NCI-H524 treated with DMSO at 0.1 percent for 48 hours (cell line): Measurements from ENCODE around the gene ABCG2.
A peak's percentile ranks its signal among the peaks of the same experiment; 100 is the strongest.

Source experiments
- DNase-seq: peaks from one replicate; lab custom pipeline; 2025; lab: John Stamatoyannopoulos, UW

ABCG2 gene

DNA sequence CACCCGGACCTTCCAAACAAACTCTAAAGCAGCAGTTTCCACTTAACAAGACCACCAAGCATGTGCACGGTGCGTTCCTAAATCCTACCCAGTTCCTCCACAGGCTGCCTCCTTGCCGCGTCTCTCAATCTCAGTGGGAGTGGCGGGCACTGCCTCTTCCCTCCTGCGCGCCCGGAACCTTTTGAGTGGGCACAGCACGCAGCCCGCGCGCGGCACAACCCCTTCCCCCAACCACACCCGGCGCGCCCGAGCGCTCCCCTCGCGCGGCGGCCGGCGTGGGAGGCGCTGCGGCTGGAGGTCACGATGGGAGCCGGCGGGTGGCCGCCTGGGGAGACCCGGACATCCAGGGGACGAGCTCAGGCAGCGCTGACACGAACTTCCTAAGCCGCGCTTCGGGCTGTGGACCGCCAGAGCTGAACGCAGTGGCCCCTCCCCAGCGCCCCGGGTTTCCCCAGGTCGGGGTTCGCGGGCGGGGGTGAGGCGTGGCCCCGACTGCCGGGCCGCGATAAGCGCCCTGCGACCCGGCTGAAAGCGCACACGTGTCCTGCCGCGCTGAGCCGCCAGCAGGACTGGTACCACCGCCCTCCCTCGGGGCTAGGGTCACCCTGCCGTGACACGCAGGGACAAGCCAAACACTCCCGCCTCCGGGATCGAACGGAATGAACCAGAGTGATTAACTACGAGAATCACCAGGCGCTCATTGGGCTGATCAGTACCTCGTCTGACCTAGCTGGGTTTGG is at the start of gene ABCG2:
Gene ABCG2, minus strand, starts transcription at position 151 of the 740 bp plus-strand sequence. CDS start 18,644 bp downstream, outside the sequence.
- peak; percentile 4 for DNase-seq

DNA sequence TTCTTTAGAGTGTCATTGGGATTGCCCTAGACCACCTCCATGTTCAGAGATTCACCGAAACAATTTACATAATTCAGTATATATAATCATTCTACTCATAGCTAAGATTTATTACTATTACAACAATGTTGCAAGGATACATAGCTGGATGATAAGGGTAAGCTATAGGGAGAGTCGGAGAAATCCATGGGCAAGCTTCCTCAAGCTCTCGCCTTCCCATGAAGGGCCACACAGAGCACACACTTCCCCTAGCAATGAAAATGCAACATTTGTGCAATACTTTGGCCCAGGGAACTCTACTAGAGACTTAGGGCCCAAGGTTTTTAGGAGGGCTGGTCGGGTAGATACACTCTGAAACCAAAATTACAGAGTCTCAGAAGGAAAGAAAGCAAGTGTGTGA is 49.7 kb upstream of the ABCG2 start:
- DNase-seq, result no peak

DNA sequence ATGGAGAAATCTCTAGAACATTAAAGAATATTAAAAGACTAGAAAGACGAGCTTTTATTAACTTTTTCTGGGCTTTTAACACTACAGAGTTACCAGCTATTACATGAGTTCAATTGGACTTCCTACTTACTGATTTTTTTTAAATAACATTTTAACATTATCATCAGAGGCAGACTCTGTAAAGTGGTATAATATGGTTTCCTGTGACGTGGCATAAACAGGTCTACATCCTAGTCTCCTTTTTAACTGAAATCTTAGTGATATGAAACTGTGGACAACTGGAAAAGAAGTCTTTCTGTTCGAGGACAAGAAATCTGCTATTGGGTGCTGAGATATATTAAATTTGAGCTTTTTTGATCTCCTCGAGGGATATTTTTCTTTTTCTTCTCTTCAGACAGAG is 48.7 kb upstream of the ABCG2 start:
- no peak for DNase-seq

DNA sequence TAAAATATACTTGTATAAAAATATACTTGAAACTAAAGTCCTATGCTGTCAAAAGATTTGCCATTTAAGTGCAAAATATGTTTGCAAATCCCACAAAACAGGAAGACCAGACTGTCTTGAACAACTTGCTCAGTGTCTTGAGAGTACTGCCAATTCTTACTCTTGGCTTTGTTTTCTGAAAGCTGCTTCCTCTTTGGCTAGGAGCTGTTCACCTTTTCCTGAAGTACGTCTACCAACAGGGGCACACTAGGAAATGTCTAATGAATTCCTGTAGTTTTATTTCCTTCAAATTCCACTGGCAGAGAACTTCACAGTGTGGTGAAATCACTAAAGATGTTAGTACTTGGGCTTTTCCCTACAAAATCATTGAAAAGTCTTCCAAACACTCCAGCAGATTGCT is 46.4 kb upstream of the ABCG2 start:
- DNase-seq, result no peak

DNA sequence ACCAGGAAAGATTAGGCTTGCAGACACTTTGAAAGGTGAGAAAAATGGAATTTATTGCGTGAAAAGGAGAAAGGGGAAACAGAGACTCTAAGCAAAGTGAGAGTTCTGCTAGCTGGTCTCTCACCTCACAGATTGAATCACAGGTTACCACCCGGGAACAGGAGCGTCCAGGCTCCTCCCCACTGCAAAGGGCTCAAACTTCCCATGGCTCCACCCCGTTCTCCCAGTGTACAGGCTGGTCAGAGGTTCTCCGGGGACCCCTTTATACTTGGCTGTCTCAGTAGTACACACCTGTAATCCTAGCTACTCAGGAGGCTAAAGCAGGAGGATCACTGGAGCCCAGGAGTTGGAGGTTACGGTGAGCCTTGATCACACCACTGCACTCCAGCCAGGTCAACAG is 44.0 kb upstream of the ABCG2 start:
- DNase-seq, result no peak

DNA sequence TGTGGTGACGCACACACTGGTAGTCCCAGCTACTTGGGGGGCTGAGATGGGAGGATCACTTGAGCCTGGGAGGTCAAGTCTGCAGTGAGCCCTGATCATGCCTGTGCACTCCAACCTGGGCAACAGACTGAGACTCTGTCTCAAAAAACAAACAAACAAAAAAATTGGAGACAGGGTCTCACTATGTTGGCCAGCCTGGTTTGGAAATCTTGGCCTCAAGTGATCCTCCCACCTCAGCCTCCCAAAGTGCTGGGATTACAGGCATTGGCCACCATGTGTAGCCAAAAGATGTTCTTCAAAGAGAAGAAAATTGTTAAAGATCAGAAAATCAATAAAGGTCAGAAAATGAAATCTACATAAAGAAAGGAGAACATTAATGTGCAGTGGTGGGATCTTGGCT is 41.7 kb upstream of the ABCG2 start:
- no peak for DNase-seq

DNA sequence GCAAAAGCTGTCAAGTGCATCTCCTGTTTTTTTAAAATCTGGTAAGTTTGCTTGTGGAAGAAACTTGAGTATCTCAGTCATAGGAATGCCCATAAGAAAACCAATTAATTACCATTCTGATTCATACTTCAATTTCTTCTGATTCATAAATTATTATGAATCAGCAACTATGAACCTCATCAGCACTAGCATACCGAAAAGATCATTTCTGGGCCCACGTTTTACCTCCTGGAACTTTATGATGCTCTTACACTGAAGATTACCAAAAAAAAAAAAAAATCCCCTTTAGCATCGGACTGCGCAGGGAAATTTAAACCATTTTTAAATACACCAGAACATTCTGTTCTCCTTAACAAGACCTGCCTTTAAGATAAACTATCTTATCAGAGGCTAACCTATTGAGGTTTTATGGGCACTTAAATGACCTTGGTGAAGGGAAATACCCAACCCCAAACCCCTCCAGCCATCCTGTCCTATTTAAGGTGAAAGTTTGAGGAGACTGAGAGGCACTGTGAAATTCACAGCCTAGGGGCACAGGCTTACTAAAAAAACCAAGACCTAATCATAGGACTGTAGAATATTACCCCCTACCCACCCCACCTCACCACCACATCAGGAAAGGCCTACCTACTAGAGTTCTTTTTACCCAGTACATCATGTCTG is 38.2 kb upstream of the ABCG2 start:
- no peak for DNase-seq

DNA sequence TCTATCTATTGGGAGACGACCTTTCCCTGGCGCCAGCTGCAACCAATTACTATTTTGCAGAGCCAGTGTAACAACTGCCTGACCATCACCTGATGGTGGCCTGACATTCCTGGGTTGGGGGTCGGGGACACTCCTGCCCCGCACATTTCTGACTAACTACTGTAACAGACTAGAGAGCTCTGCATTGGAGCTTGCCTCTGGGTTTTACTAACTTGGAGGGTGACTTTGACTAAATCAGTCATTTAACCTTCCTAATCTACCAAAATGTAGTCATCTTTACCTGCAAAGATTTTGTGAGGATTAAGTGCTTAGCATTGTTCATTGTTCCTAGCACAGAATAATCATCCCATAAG is 37.5 kb upstream of the ABCG2 start:
- no peak for DNase-seq

DNA sequence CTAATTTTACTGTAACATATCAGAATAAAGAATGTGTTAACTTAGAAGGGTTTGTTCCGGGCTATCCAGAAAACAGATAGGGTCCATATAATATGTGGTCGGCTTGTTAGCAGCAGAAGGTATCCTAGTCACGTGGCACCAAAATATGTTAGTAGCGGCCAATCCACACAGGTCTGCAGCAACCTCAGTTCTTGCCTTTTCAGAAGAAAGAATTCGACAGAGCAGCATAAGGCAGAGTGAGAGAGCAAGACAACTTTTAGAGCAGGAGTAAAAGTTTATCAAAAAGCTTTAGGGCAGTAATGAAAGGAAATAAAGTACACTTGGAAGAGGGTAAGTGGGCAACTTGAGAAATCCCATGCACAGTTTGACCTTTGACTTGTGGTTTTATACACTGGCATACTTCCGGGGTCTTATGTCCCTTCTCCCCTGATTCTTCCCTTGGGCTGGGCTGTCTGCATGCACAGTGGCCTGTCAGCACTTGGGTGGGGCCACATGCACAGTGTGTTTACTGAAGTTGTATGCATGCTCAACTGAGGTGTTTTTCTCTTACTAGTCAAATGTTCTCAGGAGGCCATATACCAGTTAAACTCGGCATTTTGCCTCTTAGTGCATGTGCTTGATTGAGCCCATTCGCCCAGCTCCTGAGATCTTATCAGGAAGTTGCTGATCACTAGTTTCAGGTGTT is 37.0 kb upstream of the ABCG2 start:
- no peak for DNase-seq

DNA sequence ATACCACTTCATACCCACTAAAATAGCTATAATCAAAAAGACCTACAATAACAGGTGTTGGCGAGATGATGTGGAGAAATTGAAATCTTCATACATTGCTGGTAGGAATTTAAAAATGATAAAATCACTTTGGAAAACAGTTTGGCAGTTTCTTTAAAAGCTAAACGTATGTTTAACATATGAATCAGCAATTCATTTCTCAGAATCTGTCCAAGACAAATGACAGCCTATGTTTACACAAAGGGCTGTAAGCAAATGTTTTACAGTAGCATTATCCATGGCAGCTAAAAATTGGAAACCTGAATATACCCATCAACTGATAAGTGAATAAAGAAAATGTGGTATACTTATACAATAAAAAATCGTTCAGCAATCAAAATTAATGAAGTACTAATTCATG is 33.0 kb upstream of the ABCG2 start:
- DNase-seq, result no peak

DNA sequence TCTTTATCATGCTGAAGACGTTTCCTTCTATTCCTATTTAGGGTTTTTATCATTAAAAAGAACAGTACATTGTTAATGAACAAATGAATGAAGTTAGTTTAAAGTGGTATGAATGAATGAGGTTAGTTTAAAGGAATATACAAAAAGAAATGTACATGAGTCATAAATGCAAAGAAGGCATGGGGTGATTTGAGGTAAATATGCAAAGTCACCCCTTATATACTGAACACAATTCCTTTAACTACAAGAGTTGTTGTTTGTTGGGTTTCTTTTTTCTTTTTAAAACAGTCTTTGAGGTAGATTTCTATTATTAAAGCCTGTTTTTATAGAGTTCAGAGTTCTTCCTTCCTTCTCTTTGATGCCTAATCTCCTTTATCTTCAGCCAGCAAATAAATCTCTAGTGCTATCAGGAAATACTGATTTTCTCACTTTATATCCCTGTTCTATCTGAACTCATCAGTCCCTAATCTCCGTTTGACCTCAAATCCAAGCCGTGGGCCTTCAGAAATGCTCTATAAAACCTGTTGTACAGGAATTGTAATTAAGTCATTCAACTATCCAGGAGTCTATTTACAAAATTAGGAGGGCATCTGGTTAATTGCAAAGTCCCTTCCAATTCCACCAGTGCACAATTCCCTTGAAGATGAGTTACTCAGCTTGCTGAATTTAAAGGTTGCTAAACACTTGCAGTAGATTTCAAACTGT is 31.6 kb upstream of the ABCG2 start:
- no peak for DNase-seq

DNA sequence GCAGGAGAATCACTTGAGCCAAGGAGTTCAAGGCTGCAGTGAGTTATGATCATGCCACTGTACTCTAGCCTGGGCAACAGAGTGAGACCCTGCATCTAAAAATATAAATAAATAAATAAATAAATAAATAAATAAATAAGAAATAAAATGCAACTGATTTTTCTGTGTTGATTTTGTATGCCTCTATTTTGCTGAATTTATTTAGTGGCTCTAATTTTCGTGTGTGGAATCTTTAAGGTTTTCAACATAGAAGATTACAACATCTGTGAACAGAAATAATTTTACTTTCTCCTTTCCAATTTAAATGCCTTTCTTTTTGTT is 30.9 kb upstream of the ABCG2 start:
- DNase-seq, result no peak

DNA sequence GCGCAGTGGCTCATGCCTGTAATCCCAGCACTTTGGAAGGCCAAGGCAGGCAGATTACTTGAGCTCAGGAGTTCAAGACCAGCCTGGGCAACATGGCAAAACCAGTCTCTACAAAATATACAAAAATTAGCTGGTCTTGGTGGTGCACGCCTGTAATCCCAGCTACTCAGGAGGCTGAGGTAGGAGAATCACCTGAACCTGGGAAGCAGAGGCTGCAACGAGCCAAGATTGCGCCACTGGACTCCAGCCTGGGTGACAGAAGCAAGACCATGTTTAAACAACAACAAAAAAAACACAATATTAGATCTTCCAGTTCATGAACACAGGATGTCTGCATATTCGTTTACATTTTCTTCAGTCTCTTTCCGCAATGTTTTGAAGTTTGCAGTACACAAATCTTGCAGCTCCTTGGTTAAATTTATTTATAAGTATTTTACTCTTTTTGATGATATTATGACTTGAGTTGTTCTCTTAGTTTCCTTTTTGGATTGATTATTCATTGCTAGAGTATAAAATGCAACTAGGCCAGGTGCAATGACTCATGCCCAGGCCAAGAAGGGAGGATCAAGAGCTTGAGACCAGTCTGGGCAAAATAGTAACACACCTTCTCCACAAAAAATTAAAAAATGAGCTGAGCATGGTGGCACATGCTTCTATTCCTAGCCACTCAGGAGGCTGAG is 30.4 kb upstream of the ABCG2 start:
- no peak for DNase-seq

DNA sequence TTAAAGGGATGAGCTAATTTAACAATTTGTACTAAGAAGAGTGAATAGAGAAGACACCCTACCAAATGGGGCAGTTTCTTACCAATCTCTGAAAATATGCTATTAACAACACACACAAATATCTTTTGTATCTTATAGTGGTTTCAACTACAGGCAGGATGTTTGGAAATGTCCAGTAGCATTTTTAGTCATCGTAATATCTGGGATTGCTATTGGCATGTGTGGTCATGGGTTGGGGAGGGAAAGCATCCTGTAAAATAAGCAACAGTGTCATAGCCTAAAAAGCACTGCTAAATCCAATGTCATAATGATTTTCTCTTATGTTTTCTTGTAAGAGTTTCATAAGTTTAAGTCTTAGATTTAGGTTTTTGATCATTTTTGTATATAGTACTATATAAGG is 29.3 kb upstream of the ABCG2 start:
- DNase-seq, result no peak

DNA sequence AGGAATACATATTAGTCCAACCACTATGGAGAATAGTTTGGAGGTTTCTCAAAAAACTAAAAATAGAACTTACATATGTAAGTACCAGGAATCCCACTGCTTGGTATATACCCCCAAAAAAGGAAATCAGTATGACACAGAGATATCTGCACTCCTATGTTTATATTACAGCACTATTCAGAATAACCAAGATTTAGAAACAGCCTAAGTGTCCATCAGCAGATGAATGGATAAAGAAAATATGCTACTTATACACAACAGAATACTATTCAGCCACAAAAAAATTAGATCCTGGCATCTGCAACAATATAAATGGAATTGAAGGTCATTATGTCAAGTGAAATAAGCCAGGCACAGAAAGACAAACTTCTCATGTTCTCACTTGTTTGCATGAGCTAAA is 27.5 kb upstream of the ABCG2 start:
- no peak for DNase-seq

DNA sequence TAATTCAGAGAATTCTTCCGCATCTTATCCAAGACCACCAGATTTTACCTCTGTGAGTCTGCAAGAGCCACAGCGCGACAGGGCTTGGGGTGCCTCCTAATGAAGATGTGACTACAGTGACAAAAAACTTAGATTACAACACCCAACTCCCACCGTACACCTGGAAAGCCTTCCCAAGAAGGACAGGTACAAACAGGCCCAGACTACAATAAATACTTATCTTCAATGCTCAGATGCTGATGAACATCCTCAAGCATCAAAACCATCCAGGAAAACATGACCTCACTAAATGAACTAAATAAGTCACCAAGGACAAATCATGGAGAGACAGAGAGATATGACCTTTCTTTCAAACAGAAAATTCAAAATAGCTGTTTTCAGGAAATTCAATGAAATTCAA is 20.8 kb upstream of the ABCG2 start:
- DNase-seq, result no peak

DNA sequence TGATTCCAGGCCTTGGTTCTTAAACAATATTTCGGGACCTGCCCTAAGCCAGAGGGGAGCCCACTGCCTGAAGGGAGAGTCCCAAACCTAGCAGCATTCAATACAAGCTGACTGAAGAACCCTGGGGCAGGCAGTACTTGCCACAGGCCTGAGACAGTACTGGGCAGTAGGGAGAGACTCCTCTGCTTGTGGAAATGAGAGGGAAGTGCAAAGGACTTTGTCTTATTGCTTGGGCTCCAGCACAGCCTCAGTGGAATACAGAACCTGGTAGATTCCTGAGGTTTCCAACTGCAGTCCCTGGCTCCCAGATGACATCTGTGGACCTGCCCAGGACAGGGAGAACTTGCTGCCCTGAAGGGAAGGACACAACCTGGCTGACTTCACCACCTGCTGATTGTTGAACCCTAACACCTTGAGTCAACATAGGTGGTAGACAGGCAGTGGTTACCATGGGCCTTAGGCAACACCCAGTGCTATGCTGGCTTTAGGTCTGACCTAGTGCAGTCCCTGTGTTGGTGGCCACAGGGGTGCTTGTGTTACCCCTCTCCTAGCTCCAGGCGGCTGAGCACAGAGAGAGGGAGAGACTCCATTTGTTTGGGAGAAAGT is 20.3 kb upstream of the ABCG2 start:
- no peak for DNase-seq

DNA sequence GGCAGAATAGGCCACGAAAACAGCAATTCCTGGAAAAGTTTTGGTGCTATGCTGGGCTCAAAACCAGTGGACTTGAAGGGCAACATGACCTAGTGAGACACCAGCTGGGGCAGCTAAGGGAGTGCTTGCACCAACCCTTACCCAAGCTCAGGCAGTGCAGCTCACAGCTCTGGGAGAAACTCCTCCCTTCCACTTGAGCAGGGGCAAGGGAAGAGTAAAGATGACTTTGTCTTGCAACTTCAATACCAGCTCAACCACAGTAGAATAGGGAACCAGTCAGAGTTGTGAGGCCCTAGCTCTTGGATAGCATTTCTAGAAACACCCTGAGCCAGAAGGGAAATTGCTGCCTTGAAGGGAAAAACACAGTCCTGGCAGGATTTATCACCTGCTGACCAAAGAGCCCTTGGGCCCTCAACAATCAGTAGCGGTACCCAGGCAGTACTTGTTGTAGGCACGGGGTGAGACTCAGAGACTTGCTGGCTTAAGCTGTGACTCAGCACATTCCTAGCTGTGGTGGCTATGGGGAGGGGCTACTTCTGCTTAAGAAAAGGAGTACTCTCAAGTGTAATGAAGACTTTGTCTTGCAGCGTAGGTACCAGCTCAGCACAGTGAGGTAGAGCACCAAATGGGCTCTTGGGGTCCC is 19.7 kb upstream of the ABCG2 start:
- no peak for DNase-seq

DNA sequence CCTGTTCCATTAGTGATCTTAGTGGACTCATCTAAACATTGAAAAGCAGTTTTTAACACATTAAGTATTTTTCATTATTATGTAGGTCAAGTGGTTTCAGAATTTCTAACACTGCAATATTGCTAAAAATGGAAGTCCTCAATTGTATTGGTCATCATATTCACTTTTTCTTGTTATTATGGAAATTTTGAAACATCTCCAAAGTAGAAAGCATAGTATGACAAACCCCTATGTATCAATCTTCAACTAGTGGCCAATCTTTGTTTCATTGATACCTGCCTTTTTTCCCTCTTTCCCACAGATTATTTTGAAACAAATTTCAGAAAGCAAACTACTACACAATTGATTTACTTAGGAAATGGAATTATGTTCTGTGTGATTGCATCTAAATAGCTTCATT is 14.5 kb upstream of the ABCG2 start:
- no peak for DNase-seq

DNA sequence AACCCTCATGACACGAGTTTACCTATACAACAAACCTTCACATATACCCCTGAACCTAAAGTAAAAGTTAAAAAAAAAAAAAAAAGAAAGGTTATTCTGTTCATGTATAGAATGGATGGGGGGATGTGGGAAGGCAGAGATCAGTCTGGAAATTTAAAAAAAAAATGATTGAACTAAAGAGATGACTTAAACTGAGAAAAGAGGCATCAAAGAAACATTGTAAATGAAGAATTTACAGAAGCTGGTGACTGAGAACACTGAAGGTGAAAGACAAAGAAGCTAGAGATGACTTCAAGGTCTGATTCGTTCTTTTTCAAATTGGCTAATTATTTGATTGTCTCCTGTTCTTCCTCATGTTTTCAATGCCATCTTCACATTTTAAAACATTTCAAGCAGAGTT is 12.8 kb upstream of the ABCG2 start:
- DNase-seq, result no peak

DNA sequence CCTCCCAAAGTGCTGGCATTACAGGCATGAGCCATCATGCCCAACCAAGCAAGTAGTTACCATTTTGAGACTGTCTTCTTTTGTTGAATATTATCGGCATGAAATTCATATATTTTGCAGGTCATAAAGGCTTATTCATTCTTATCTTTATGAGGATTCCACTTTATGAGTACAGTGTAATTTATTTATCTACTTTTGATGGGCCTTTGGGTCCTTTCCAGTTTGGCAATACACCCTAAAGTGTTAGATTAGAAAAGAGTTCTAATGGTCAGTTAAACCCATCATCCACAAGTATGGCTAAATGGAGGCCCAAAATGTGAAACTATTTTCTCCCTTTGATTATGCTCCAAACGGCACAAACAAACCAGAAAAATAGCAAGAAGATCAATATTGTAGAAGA is 10.9 kb upstream of the ABCG2 start:
- no peak for DNase-seq

DNA sequence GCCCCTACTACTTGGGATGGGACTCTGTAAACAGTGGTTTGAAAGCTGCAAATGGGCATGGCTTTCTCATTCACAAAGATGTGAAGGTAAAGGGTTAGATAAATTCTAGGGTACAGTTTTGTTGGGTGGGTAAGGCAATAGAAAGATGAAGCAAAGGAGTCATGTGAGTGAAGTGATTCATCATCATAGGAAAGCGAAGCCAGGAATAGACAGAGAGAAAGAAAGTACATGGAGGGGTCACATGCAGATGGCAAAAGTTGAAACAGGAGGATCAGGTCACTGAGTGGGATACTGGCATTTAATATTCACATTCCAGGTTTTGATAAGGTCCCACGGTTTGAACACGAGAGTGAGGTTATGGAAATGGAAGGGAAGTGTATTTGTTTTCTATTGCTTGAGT is 8.2 kb upstream of the ABCG2 start:
- no peak for DNase-seq
